OCI-M1 (cell line): Measurements from ENCODE around the gene KIAA0232.

Source experiments
- DNase-seq: peaks from one replicate; lab custom pipeline; 2025; lab: John Stamatoyannopoulos, UW

KIAA0232 gene

GRCh38 chr4:6917461-6918271, 135.1 kb downstream of the KIAA0232 start:
- DNase-seq, result peak; percentile 29

GRCh38 chr4:6918338-6918737, 135.8 kb downstream of the KIAA0232 start:
- no peak for DNase-seq

GRCh38 chr4:6920171-6920570, 137.6 kb downstream of the KIAA0232 start:
- DNase-seq, result no peak

- no peak for DNase-seq
Observed at GRCh38 chr4:6923507-6923906, 141.0 kb downstream of the KIAA0232 start.

GRCh38 chr4:6924361-6924779, 141.8 kb downstream of the KIAA0232 start:
- no peak for DNase-seq

GRCh38 chr4:6925357-6925836, 142.9 kb downstream of the KIAA0232 start:
- DNase-seq, result peak; percentile 97

GRCh38 chr4:6926081-6926480, 143.6 kb downstream of the KIAA0232 start:
- peak; percentile 73 for DNase-seq

GRCh38 chr4:6926681-6927478, 144.4 kb downstream of the KIAA0232 start:
- DNase-seq, result peak; percentile 13

GRCh38 chr4:6928081-6928480, 145.6 kb downstream of the KIAA0232 start:
- DNase-seq, result no peak

GRCh38 chr4:6929339-6929811, 146.8 kb downstream of the KIAA0232 start:
- DNase-seq, result no peak

GRCh38 chr4:6929812-6930464, 147.4 kb downstream of the KIAA0232 start:
- no peak for DNase-seq

GRCh38 chr4:6932475-6932874, 149.9 kb downstream of the KIAA0232 start:
- no peak for DNase-seq

GRCh38 chr4:6932918-6933317, 150.4 kb downstream of the KIAA0232 start:
- DNase-seq, result no peak
